GM18505 (cell line): ENCODE data around the gene IRX1.

Experiments used
- ATAC-seq: cut with Tn5 transposase; IDR thresholded peaks from one replicate; pipeline ENCODE4 v1.9.1; 2021; ENCODE audit not compliant: unreplicated experiment
- POLR2A ChIP-seq: IDR thresholded peaks from 4 replicates; pipeline ENCODE4 v1.6.1; 2011; ENCODE audit warnings: borderline replicate concordance; ENCODE audit not compliant: insufficient read depth, insufficient read length; ENCODE audit errors: extremely low read depth

Gene IRX1

GRCh38 chr5:3596261-3596825 lies 711 bp downstream of the IRX1 start:
- ATAC-seq = no peak
- TF ChIP-seq POLR2A = no peak

- TF ChIP-seq POLR2A = no peak
- ATAC-seq = no peak
Observed at GRCh38 chr5:3596857-3597166, 1.2 kb downstream of the IRX1 start.

- TF ChIP-seq POLR2A = no peak
- no peak for ATAC-seq
Observed at GRCh38 chr5:3597167-3598007, 1.8 kb downstream of the IRX1 start.

GRCh38 chr5:3598207-3598606 lies 2.6 kb downstream of the IRX1 start:
- no peak for TF ChIP-seq POLR2A
- ATAC-seq = no peak

- TF ChIP-seq POLR2A = no peak
- ATAC-seq = no peak
Observed at GRCh38 chr5:3598769-3599211, 3.2 kb downstream of the IRX1 start.

- no peak for TF ChIP-seq POLR2A
- ATAC-seq = no peak
Observed at GRCh38 chr5:3599226-3600105, 3.8 kb downstream of the IRX1 start.

GRCh38 chr5:3600106-3601060 lies 4.8 kb downstream of the IRX1 start:
- no peak for TF ChIP-seq POLR2A
- no peak for ATAC-seq

- ATAC-seq = no peak
Observed at GRCh38 chr5:3601061-3601710, 5.6 kb downstream of the IRX1 start.

GRCh38 chr5:3601911-3602782 lies 6.5 kb downstream of the IRX1 start:
- TF ChIP-seq POLR2A = no peak
- ATAC-seq = no peak

More at GRCh38 chr5:3601061-3601710, 5.6 kb downstream of the IRX1 start:
- TF ChIP-seq POLR2A = no peak

GRCh38 chr5:3602785-3603502 lies 7.3 kb downstream of the IRX1 start:
- TF ChIP-seq POLR2A = no peak
- no peak for ATAC-seq

GRCh38 chr5:3604501-3604900 lies 8.9 kb downstream of the IRX1 start:
- ATAC-seq = no peak
- no peak for TF ChIP-seq POLR2A
